ENCODE data around the gene FAM3C. TPM values are rescaled to one million over a fixed set of nuclear protein-coding genes. Genes with fewer than 3 reads are reported as not detected.

Gene FAM3C
- total RNA-seq, 1 experiment from 2014 or later: 322 TPM

DNA sequence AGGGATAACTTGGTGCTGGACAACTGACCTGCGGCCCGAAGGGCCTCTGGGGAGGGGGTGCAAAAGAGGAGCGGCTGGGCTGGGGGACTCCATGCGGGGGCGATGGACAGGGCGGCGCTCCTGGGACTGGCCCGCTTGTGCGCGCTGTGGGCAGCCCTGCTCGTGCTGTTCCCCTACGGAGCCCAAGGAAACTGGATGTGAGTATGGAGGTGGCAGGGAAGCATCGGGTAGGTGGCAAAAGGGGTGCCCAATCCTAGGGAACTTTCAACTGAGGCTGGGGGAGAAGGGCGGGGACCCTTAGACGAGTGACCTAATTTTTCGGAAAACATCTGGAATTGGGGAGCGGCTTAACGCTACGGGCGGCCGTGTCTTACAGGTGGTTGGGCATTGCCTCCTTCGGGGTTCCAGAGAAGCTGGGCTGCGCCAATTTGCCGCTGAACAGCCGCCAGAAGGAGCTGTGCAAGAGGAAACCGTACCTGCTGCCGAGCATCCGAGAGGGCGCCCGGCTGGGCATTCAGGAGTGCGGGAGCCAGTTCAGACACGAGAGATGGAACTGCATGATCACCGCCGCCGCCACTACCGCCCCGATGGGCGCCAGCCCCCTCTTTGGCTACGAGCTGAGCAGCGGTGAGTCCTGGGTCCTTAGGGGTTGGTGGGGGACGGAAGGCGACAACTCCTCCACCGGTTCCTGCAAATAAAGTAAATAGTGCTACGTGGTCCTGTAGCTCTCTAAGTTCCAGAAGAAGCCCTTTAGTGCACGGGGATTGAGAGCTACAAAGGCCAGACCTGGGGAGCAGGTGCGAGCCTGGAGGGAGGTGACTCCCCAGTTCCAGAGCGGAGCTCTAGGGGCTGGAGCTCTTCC, 66.7 kb downstream of the FAM3C start:
- Histone ChIP-seq H3K4me2 (ENCODE audit: low read length) (peak overlapping the region; percentile 88), H3K27ac (ENCODE audit: low read depth, low read length) (peak overlapping the region; percentile 92), H2AFZ (ENCODE audit: low read depth, low read length, poor library complexity, severe bottlenecking) (no peak overlapping the region), H3K79me2 (ENCODE audit: insufficient read depth, low read length) (peaks cover 57% of the 10 kb centered on the region), H3K9me2 (ENCODE audit: insufficient read depth) (no peaks in the 10 kb centered on the region), H3K36me3 (ENCODE audit: control insufficient read depth in 1 of 2, insufficient read depth in 2 of 2, low read length in 2 of 2) (peaks cover 22 to 26% of the 10 kb centered on the region in 2 experiments), H3K4me3 (replicated peaks in 1 of 2; ENCODE audit: low read depth in 1 of 2, low read length in 2 of 2) (peak overlapping the region; percentile 55 to 88), H3K27me3 (ENCODE audit: insufficient read depth, low read length) (no peaks in the 10 kb centered on the region), H3K4me1 (ENCODE audit: control insufficient read depth in 1 of 2, insufficient read depth in 2 of 2, low read length in 2 of 2) (peaks cover 35 to 68% of the 10 kb centered on the region in 2 experiments; a peak in 3 of 4 replicates), H4K20me1 (ENCODE audit: insufficient read depth) (no peaks in the 10 kb centered on the region), H3K9me3 (ENCODE audit: control insufficient read depth in 1 of 2, insufficient read depth in 1 of 2, low read depth in 1 of 2, low read length in 2 of 2) (no peaks in the 10 kb centered on the region), H3K9ac (ENCODE audit: low read length) (peak overlapping the region; percentile 79)
- intact Hi-C loops (cut with micrococcal nuclease): loop anchor here (2.0 to 10.0 kb wide), 3 partner anchors 31 to 345 kb away; partner anchors contain the start of gene CPED1
- TF ChIP-seq RAD21 (IDR thresholded peaks at IDR 0.05; ENCODE audit: low read depth) (peak; percentile 25; the same call in 1 of the 2 replicates), SIN3A (IDR thresholded peaks at IDR 0.05; ENCODE audit: low read depth) (peak; percentile 55; the same call in 1 of the 2 replicates), EGR1 (IDR thresholded peaks at IDR 0.05; ENCODE audit: low read depth) (peak; percentile 58; the same call in 1 of the 2 replicates), POLR2A (IDR thresholded peaks at IDR 0.05; ENCODE audit: borderline replicate concordance, extremely low read depth, insufficient read depth, insufficient read length) (peak; percentile 8), TCF7L2 (IDR thresholded peaks at IDR 0.05; ENCODE audit: borderline replicate concordance, extremely low read depth, insufficient read depth, insufficient read length) (no peak), SP1 (IDR thresholded peaks at IDR 0.05; ENCODE audit: low read depth) (no peak)
- TF ChIP-seq, protein P1, sequence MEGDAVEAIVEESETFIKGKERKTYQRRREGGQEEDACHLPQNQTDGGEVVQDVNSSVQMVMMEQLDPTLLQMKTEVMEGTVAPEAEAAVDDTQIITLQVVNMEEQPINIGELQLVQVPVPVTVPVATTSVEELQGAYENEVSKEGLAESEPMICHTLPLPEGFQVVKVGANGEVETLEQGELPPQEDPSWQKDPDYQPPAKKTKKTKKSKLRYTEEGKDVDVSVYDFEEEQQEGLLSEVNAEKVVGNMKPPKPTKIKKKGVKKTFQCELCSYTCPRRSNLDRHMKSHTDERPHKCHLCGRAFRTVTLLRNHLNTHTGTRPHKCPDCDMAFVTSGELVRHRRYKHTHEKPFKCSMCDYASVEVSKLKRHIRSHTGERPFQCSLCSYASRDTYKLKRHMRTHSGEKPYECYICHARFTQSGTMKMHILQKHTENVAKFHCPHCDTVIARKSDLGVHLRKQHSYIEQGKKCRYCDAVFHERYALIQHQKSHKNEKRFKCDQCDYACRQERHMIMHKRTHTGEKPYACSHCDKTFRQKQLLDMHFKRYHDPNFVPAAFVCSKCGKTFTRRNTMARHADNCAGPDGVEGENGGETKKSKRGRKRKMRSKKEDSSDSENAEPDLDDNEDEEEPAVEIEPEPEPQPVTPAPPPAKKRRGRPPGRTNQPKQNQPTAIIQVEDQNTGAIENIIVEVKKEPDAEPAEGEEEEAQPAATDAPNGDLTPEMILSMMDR (IDR thresholded peaks at IDR 0.05 in 2 of 3, conservative IDR thresholded peaks at IDR 0.05 in 1 of 3; ENCODE audit: borderline replicate concordance in 1 of 3, insufficient read depth in 1 of 3, low read depth in 2 of 3, low read length in 2 of 3): 0 out of 6 replicates have a peak, but pooled peaks of 1 of the 3 experiments have one; percentile 19
- POLR2A ChIA-PET: interaction anchor here (1.8 kb wide), 1 partner anchor 38 kb away, joined by 4 read pairs; no protein-coding TSS in a partner anchor
- DNase-seq (ENCODE audit: low read depth, low spot score) (no peak), ATAC-seq (peak; percentile 56)
- RAD21 ChIA-PET (ENCODE audit: low non-redundant PET in 1 of 2, low total read pairs in 2 of 2, uncharacterized antibody in 2 of 2, unreplicated experiment in 2 of 2): interaction anchor here in 1 of 2 experiments (0.6 kb wide), 1 partner anchor 70 kb away, joined by 7 read pairs; no protein-coding TSS in a partner anchor
- TSS peak; percentile 38 for BruUV-seq (replicated peaks)
- CTCF ChIA-PET: interaction anchor here (0.9 to 1.2 kb wide), 3 partner anchors 193 to 665 kb away, joined by 3 to 5 read pairs (median 4); no protein-coding TSS in a partner anchor
